Stimulated activated CD4-positive, alpha-beta T cell treated with anti-CD3 and anti-CD28 coated beads, Interleukin-12 subunit alpha, Interleukin-12 subunit beta, amount 100 ng/mL, for 4 hours (primary cell): ENCODE measurements around the gene IFITM10.
"Not testable (repeated sequence)": the region's sequence is repeated elsewhere in the genome, so short reads cannot be mapped to it uniquely, and the experiment has no call there.

ENCODE experiments used
- DNase-seq: peaks from one replicate; pipeline ENCODE4 v3.0.0-alpha.2; 2020

IFITM10 gene

GRCh38 chr11:1777737-1778136 lies 27.3 kb upstream of the IFITM10 start:
- DNase-seq, result no peak

GRCh38 chr11:1776944-1777715 lies 26.7 kb upstream of the IFITM10 start:
- DNase-seq, result no peak

DNA sequence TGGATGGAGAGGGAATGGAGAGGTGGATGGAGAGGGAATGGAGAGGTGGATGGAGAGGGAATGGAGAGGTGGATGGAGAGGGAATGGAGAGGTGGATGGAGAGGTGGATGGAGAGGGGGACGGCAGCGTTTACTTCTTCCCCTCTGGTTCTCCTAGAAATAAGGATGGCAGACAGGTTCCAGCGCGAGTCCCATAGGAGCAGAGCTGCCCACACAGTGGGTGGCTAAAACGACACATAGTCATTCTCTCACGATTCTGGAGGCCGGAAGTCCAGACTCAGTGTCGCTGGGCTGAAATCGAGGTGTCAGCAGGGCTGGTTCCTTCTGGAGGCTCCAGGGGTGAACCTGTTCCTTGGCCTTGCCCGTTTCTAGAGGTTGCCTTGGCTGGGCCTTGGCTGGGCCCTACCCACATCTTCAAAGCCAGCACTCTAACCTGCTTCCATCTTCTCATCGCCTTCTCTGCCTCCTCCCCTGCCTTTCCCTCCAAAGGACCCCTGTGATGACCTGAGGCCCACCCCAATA lies 26.0 kb upstream of the IFITM10 start:
- DNase-seq, result no peak

GRCh38 chr11:1774886-1775285 lies 24.5 kb upstream of the IFITM10 start:
- DNase-seq, result no peak

DNA sequence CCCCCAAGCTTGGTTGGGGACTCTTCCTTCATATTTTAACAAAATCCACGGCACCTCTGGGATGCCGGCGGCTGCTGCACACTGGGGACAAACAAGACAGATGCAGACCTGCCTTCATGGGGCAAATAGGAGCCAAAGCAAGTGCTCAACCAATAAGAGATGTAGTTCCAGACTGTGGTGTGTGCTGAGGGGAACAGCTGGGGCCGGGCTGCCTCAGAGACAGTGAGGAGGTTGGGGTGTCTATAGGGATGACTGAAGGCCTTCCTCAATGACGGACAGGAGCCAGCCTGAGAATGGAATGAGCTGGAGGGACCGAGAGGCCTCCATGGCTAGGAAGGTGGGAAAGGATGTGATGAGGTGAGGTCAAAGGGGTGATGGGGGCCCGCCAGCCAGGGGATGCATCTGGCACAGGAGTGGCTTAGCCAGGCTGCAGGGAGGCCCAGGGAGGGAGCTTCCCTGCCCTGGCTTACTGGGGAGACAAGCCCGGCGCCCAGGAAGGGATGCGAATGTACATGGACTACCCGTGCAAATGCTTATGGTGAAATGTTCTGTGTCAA lies 23.7 kb upstream of the IFITM10 start:
- DNase-seq, result no peak

DNA sequence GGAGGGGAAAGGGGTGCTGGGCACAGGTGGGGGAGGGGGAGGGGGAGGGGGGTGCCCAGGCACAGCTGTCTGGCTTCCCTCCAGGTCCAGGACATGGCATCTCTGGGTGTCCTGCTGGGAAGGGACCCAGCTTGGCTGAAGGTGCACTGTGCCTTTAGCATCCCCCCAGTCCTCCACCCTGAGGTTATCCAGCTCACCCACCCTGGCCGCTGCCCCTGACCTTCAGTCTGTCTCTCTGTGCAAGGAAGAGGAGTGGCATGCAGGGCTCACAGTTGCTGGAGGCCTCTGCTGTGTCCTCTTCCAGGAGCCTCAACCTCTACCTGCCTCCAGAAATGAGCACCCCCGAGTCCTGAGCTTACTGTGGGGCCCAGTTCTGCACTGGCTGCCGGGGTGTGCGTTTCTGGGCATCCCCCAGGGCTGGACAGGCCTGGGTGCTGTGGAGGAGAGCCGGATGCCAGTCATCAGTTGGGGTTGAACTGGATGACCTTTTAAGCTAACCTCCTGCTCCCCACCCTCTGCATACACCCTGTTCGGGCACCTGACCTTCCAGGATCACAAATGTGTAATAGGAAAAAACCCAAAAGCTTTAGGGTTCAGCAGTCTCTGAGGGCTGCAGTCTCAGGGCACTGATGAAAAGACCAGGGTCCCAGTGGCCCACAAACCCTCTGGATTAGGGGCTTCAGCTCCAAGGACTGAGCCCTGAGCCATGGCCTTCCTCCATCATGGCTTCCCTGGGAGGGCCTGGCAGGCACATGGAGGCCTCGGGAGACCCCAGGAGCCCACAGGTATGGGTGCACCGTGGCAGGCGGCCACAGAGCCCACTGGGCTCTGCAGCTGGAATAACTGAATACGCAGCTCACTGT lies 23.0 kb upstream of the IFITM10 start:
- DNase-seq, result no peak

- peak; percentile 42 for DNase-seq
Observed at GRCh38 chr11:1772270-1773130, 22.1 kb upstream of the IFITM10 start.

DNA sequence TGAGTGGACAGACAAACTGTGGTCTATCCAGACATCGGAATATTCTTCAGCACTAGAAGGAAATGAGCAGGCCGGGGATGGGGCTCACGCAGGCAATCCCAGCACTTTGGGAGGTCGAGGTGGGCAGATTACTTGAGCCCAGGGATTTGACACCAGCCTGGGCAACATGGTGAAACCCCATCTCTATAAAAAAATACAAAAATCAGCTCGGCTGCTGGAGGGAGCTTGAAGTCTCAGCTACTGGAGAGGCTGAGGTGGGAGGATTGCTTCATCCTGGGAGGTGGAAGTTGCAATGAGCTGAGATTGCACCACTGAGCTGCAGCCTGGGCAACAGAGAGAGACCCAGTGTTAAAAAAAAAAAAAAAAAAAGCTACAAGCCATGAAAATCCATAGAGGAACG lies 21.3 kb upstream of the IFITM10 start:
- no peak for DNase-seq

GRCh38 chr11:1771273-1771672 lies 20.9 kb upstream of the IFITM10 start:
- DNase-seq, result no peak

- no peak for DNase-seq
Observed at GRCh38 chr11:1770528-1770927, 20.1 kb upstream of the IFITM10 start.

DNA sequence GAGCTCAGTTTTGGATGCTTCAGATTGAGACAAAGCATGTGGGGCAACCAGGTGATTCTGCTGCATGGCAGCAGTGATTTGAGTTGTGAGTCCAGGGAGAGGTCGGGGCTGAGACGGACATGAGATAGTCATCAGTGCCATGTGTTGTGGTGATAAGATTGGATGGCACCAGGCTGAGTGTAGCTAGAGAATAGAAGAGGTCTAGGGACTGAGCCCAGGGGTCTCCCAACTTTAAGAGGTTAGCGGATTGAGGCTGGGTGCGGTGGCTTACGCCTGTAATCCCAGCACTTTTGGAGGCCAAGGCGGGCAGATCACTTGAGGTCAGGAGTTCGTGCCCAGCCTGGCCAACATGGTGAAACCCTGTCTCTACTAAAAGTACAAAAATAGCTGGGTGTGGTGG lies 19.7 kb upstream of the IFITM10 start:
- no peak for DNase-seq

DNA sequence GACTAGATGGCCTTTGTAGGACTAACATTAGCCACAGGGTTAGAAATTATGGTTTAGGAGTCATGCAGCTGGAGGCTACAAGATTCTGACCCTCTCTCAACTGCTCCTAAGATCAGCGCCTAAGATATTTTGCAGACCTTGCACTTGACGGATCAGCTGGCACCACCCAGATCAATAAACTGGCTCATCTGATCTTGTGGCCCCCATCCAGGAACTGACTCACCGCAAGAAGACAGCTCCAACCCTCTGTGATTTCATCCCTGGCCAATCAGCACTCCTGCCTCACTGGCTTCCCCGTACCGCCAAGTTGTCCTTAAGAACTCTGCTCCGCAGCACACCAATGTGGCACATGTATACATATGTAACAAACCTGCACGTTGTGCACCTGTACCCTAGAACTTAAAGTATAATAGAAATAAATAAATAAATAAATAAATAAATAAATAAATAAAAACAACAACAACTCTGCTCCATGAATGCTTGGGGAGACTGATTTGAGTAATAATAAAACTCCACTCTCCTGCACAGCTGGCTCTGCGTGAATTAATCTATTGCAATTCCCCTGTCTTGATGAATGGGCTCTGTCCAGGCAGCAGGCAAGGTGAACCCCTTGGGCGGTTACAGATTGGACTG lies 19.0 kb upstream of the IFITM10 start:
- DNase-seq, result not testable (repeated sequence)

GRCh38 chr11:1768141-1768469 lies 17.7 kb upstream of the IFITM10 start:
- DNase-seq, result no peak

DNA sequence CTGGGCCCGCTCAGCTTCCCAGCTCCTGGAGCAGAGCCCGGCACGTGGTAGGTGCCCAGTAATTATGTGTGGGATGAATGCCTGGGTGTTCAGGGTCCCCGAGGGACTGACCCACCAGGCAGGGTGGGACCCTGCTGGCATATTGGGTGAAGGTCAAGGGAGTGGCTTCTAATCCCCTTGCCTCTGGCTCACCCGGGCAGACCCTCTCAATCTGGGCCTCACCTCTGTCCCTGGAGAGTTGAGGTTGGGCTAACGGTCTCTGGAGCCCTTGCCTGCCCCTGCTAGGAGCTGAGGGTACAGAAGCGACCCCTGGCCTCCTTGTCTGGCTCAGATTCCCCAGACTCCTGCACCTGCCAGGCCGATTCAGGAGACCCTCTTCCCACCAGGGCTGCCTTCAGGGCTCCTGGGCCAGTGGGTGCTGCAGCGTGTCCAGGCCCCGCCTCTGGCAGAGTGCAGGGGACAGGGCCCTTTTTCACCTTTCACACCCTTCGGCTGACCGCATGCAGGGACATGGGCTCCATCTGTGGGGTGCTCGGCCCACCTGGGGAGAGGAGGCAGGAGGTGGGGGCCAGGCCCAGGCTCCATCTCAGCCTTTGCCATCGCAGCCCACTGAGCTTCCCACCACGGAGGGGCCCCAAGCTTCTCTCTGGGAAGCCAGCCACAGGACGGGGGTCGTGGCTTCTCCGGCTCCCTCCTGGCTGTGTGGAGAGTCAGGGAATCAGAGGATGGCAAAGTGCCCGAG lies 17.2 kb upstream of the IFITM10 start:
- DNase-seq, result no peak

- no peak for DNase-seq
Observed at GRCh38 chr11:1766719-1767398, 16.5 kb upstream of the IFITM10 start.

DNA sequence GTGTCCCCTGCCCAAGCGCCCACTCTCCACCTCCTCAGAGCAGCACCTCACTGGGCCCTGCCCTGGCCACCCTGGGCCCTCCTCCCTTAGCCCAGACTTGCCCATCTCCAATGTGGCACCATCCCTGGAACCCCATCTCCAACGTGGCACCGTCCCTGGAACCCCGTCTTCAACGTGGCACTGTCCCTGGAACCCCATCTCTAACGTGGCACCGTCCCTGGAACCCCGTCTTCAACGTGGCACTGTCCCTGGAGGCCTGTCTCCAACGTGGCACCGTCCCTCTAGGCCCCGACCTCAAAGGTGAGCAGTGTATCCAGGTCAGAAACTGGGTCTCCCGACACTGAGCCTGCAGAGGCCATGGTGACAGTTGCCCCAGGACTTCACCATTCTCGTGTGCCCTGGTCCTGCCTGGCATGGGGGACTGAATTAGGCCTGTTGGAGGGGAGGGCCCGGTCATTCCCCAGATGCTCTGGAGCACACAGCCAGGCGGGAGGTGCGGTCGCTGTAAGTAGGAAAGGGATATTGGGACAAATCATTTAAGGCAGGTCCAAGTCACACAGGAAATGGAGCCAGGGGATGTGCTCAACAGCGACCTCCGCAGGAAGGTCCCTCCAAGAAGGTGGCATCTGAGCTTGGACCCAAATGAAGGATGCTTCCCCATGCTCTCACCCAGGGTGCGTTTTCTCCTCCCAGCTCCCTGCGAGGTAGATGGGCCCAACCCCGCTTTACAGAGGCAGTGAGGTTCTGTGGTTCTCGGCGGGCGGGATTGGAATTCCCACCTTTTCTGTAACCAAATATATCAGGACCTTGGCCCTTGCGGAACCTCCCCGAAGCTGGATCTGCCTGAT lies 15.7 kb upstream of the IFITM10 start:
- no peak for DNase-seq

GRCh38 chr11:1763796-1764661 lies 13.6 kb upstream of the IFITM10 start, which contains the start of gene CTSD:
Gene CTSD (minus strand): TSS chr11:1763927. CDS start chr11:1763859, 68 bp downstream.
- DNase-seq, result peak; percentile 91

DNA sequence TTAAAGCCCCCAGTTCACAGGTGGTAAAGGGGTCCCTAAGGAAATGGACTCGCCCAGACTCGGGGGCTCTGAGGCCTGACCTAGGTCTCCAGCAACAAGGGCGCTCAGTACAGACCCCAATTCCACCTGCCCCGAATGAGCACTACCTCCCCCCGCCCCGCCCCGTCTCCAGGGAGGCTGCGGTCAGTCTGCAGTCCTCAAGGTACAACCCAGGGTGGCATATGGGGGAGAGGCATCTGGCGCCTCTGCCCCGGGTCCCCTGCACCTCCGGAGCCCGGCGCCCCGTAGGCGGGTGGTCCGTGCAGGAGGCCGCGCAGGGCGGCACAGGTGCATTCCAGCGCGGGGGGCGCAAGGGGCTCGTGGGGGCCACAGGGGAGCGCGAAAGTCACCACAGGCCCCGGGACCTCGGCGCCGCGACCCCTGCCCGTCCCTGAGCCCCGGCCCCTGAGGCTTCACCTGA lies 13.0 kb upstream of the IFITM10 start:
- no peak for DNase-seq
